Endodermal cell (in vitro differentiated cells): ENCODE results near the gene ANKRD10. TPM values are rescaled to one million over a fixed set of nuclear protein-coding genes. Genes with fewer than 3 reads are reported as not detected.

ENCODE experiments used
- DNase-seq: peaks from one replicate; pipeline ENCODE4 v3.0.0-alpha.2; 2017
- H3K27ac ChIP-seq: 2 replicates; pipeline ENCODE4 v1.5.1; 2013; ENCODE audit warnings: mild to moderate bottlenecking, low read depth, low read length, moderate library complexity
- H3K27me3 ChIP-seq: 2 replicates; pipeline ENCODE4 v1.6.1; 2013; ENCODE audit warnings: mild to moderate bottlenecking, low read length, moderate library complexity; ENCODE audit not compliant: insufficient read depth, control insufficient read depth, poor library complexity, severe bottlenecking
- H3K36me3 ChIP-seq: 2 replicates; pipeline ENCODE4 v1.7.0; 2013; ENCODE audit warnings: mild to moderate bottlenecking, low read length, moderate library complexity; ENCODE audit not compliant: control insufficient read depth, insufficient read depth
- H3K4me1 ChIP-seq: one replicate; pipeline ENCODE4 v1.7.0; 2013; ENCODE audit warnings: low read length; ENCODE audit not compliant: control insufficient read depth, insufficient read depth
- H3K4me3 ChIP-seq: 2 replicates; pipeline ENCODE4 v1.5.1; 2013; ENCODE audit warnings: mild to moderate bottlenecking, low read length, moderate library complexity
- H3K9ac ChIP-seq: 2 replicates; pipeline ENCODE4 v1.6.1; 2013; ENCODE audit warnings: mild to moderate bottlenecking, low read length, moderate library complexity; ENCODE audit not compliant: poor library complexity, severe bottlenecking; ENCODE audit errors: extremely low read depth
- H3K9me3 ChIP-seq: 2 replicates; pipeline ENCODE4 v1.6.1; 2013; ENCODE audit warnings: mild to moderate bottlenecking, low read length, moderate library complexity; ENCODE audit not compliant: control insufficient read depth
- H3K27ac Mint-ChIP-seq: 2 replicates; pipeline ENCODE4 v1.8.0; 2020; ENCODE audit warnings: mixed read lengths
- H3K27me3 Mint-ChIP-seq: 2 replicates; pipeline ENCODE4 v1.8.0; 2021; ENCODE audit warnings: mild to moderate bottlenecking, mixed read lengths; ENCODE audit not compliant: insufficient read depth
- H3K36me3 Mint-ChIP-seq: 2 replicates; pipeline ENCODE4 v1.8.0; 2020; ENCODE audit warnings: low read depth, mixed read lengths
- H3K4me1 Mint-ChIP-seq: 2 replicates; pipeline ENCODE4 v1.8.0; 2020; ENCODE audit warnings: mixed read lengths
- H3K4me3 Mint-ChIP-seq: 2 replicates; pipeline ENCODE4 v1.8.0; 2020; ENCODE audit warnings: mild to moderate bottlenecking, moderate library complexity, mixed read lengths
- H3K9me3 Mint-ChIP-seq: 2 replicates; pipeline ENCODE4 v1.8.0; 2020; ENCODE audit warnings: mild to moderate bottlenecking, mixed read lengths
- WGBS, 2 experiments: methylation state at CpG; one replicate each; pipeline versions ENCODE4 v1.1.5 to v1.1.7; 2013; ENCODE audit warnings: missing lambda C conversion rate in 2 of 2, mixed read lengths in 1 of 2; ENCODE audit not compliant: insufficient coverage in 1 of 2, insufficient read length in 1 of 2; 5-methylcytosine and 5-hydroxymethylcytosine counted together
- total RNA-seq, 2 donors: library from RNA; stranded (reverse); fragmentation: NEBNext Ultra II Directional in 1 of 2; extraction: Animal tissue kit (Norgen Biotek cat#: 25700) in 1 of 2; gene quantifications; 2 replicates in 1 of 2; 3 replicates in 1 of 2; pipeline ENCODE4 v1.2.1, GENCODE V29; 2021
- TF ChIP-seq, protein P1 (sequence below): fragments of 200-600 bp; sonication (generic); conservative IDR thresholded peaks from 2 replicates; pipeline ENCODE4 v1.5.0; 2021; ENCODE audit warnings: antibody characterized with exemption, mild to moderate bottlenecking

ANKRD10 gene
- total RNA-seq, 2 donors from 2014 or later: 148 to 182 TPM

GRCh38 chr13:110850840-110851239 lies 64.0 kb downstream of the ANKRD10 start:
- Mint-ChIP-seq H3K36me3 (no peaks in the 10 kb centered on the region), H3K9me3 (peaks cover 3% of the 10 kb centered on the region), H3K4me3 (no peak overlapping the region), H3K27me3 (no peaks in the 10 kb centered on the region), H3K27ac (no peak overlapping the region), H3K4me1 (no peaks in the 10 kb centered on the region)
- TF ChIP-seq, protein P1, sequence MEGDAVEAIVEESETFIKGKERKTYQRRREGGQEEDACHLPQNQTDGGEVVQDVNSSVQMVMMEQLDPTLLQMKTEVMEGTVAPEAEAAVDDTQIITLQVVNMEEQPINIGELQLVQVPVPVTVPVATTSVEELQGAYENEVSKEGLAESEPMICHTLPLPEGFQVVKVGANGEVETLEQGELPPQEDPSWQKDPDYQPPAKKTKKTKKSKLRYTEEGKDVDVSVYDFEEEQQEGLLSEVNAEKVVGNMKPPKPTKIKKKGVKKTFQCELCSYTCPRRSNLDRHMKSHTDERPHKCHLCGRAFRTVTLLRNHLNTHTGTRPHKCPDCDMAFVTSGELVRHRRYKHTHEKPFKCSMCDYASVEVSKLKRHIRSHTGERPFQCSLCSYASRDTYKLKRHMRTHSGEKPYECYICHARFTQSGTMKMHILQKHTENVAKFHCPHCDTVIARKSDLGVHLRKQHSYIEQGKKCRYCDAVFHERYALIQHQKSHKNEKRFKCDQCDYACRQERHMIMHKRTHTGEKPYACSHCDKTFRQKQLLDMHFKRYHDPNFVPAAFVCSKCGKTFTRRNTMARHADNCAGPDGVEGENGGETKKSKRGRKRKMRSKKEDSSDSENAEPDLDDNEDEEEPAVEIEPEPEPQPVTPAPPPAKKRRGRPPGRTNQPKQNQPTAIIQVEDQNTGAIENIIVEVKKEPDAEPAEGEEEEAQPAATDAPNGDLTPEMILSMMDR: no peak
- H3K27ac ChIP-seq: no peak overlapping the region
- H3K27me3 ChIP-seq: no peaks in the 10 kb centered on the region
- H3K9ac ChIP-seq: no peak overlapping the region
- H3K4me1 ChIP-seq: no peaks in the 10 kb centered on the region
- DNase-seq: peak; percentile 32
- peaks cover 14% of the 10 kb centered on the region for H3K9me3 ChIP-seq
- no peaks in the 10 kb centered on the region for H3K36me3 ChIP-seq
- WGBS, 2 experiments: 91 to 97% methylated on average over 5 to 11 of the region's 11 CpGs
- no peak overlapping the region for H3K4me3 ChIP-seq

DNA sequence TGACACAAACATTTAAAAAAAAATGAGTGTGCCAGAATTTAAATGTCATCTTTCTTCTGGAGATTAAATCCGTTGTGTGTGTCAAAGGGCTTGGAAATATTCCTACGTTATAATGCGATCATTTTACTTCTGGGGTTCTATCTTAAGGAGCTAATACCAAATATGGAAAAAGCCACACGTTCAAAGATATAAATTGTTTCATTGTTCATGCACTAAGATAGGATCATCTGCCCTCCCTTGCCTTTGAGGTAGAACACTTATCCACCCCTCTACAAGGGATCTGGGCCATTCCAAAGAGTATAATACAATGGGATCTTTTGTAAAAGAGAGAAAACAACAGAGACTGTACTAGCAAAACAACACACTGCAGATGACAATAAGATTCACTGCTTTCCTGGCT lies 64.9 kb downstream of the ANKRD10 start:
- no peak for DNase-seq
- Histone ChIP-seq H3K9ac (no peak overlapping the region), H3K36me3 (no peaks in the 10 kb centered on the region), H3K4me1 (no peaks in the 10 kb centered on the region), H3K4me3 (no peak overlapping the region), H3K27me3 (no peaks in the 10 kb centered on the region), H3K9me3 (peaks cover 14% of the 10 kb centered on the region), H3K27ac (no peak overlapping the region)
- Mint-ChIP-seq H3K9me3 (peaks cover 3% of the 10 kb centered on the region), H3K4me3 (no peak overlapping the region), H3K27ac (no peak overlapping the region), H3K4me1 (no peaks in the 10 kb centered on the region), H3K36me3 (no peaks in the 10 kb centered on the region), H3K27me3 (no peaks in the 10 kb centered on the region)
- TF ChIP-seq, protein P1: no peak
- 78 to 89% methylated on average over 4 of the region's 4 CpGs for WGBS, 2 experiments

DNA sequence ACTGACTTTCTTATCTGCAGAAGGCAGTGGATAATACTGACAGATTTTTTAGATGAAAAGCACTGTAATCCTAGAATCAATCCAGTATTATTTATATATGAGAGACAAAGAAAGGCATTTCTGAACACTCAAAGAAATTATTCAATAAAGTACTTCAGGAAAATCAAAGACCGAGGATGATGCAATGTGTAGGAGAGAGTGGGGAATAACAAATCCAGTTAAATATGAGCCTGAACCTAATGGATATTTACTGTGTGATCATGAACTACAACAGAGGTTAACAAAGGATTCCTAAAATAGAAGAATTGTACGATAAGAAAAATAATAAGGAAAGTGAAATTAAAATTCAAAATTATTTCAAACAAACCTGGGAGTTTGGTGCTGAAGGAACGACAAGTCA lies 69.3 kb downstream of the ANKRD10 start:
- no peaks in the 10 kb centered on the region for H3K36me3 ChIP-seq
- H3K9me3 ChIP-seq: peaks cover 35% of the 10 kb centered on the region
- no peak overlapping the region for H3K4me3 ChIP-seq
- DNase-seq: no peak
- no peak overlapping the region for H3K27ac Mint-ChIP-seq
- H3K27ac ChIP-seq: no peak overlapping the region
- H3K36me3 Mint-ChIP-seq: no peaks in the 10 kb centered on the region
- H3K27me3 Mint-ChIP-seq: peaks cover 5% of the 10 kb centered on the region
- TF ChIP-seq, protein P1: no peak
- no peak overlapping the region for H3K9ac ChIP-seq
- WGBS, 2 experiments: 86 to 100% methylated on average over 2 to 3 of the region's 3 CpGs
- H3K9me3 Mint-ChIP-seq: peaks cover 14% of the 10 kb centered on the region
- H3K4me1 ChIP-seq: no peaks in the 10 kb centered on the region
- no peak overlapping the region for H3K4me3 Mint-ChIP-seq
- no peaks in the 10 kb centered on the region for H3K4me1 Mint-ChIP-seq
- no peaks in the 10 kb centered on the region for H3K27me3 ChIP-seq
